Upper lobe of left lung (tissue), 6 donors: Measurements from ENCODE around the gene OR2W1. TPM values are rescaled to one million over a fixed set of nuclear protein-coding genes. Genes with fewer than 3 reads are reported as not detected.

Source experiments
- ATAC-seq, 2 donors: fragments of 200-7000 bp; cut with Tn5 transposase; one replicate each; pipeline ENCODE4 v1.9.1; 2022; ENCODE audit warnings: mild to moderate bottlenecking in 2 of 2, moderate library complexity in 2 of 2; ENCODE audit not compliant: low FRiP score in 2 of 2
- DNase-seq, 2 donors: peaks; one replicate each; pipeline ENCODE4 v3.0.0-alpha.2; 2019 to 2020
- H3K27ac ChIP-seq, 4 donors: fragments of 200-600 bp; sonication (generic); one replicate each; pipeline ENCODE4 v1.5.1; 2016 to 2019
- H3K27me3 ChIP-seq, 4 donors: fragments of 200-600 bp; sonication (generic); one replicate each; pipeline ENCODE4 v1.5.1; 2017 to 2019
- H3K36me3 ChIP-seq, 4 donors: fragments of 200-600 bp; sonication (generic); one replicate each; pipeline ENCODE4 v1.5.1; 2016 to 2019
- H3K4me1 ChIP-seq, 4 donors: fragments of 200-600 bp; sonication (generic); one replicate each; pipeline ENCODE4 v1.5.1; 2018 to 2019
- H3K4me3 ChIP-seq, 4 donors: fragments of 200-600 bp; sonication (generic); one replicate each; pipeline ENCODE4 v1.5.1; 2017 to 2019; ENCODE audit warnings: mild to moderate bottlenecking in 2 of 4, moderate library complexity in 1 of 4
- H3K9me3 ChIP-seq, 4 donors: fragments of 200-600 bp; sonication (generic); one replicate each; pipeline ENCODE4 v1.5.1; 2018 to 2019
- EP300 ChIP-seq, 4 donors: sonication (generic); formaldehyde crosslinking; IDR thresholded peaks; one replicate each; pipeline ENCODE4 v1.5.1; 2017; ENCODE audit warnings: antibody characterized with exemption in 4 of 4, control low read depth in 2 of 4
- POLR2A ChIP-seq, 4 donors: fragments of 450-650 bp; IDR thresholded peaks; one replicate each; pipeline ENCODE4 v1.5.1; 2016 to 2017; ENCODE audit warnings: antibody characterized with exemption in 4 of 4, mild to moderate bottlenecking in 2 of 4
- POLR2AphosphoS5 ChIP-seq, 2 donors: sonication (generic); formaldehyde crosslinking; IDR thresholded peaks; one replicate each; pipeline ENCODE4 v1.5.1; 2017; ENCODE audit warnings: antibody characterized with exemption in 2 of 2
- WGBS, 2 donors: methylation state at CpG; one replicate each; pipeline ENCODE4 v1.1.5; 2017 to 2018; 5-methylcytosine and 5-hydroxymethylcytosine counted together
- total RNA-seq, 6 donors: library from RNA; depleted of rRNA in 4 of 6; stranded (reverse); fragments of >200 nt in 4 of 6; gene quantifications; one replicate each; pipeline versions ENCODE4 v1.1.0 to v1.2.1, GENCODE V29; 2016 to 2021
- TF ChIP-seq, protein P1 (sequence below), 6 experiments: fragments of 450-650 bp in 4 of 6; fragments of 200-600 bp in 2 of 6; sonication (generic) in 2 of 6; IDR thresholded peaks; one replicate each; pipeline ENCODE4 v1.5.1; 2016 to 2019; ENCODE audit warnings: antibody characterized with exemption in 6 of 6
- donor health status: DM: no; HTN: no; CAD: no; lungs with moderate emphysema.
- donor health status: DM: no; HTN: yes; CAD: no; lungs with severe emphysema.

The OR2W1 gene
- total RNA-seq, 6 donors from 2014 or later, result not detected

DNA sequence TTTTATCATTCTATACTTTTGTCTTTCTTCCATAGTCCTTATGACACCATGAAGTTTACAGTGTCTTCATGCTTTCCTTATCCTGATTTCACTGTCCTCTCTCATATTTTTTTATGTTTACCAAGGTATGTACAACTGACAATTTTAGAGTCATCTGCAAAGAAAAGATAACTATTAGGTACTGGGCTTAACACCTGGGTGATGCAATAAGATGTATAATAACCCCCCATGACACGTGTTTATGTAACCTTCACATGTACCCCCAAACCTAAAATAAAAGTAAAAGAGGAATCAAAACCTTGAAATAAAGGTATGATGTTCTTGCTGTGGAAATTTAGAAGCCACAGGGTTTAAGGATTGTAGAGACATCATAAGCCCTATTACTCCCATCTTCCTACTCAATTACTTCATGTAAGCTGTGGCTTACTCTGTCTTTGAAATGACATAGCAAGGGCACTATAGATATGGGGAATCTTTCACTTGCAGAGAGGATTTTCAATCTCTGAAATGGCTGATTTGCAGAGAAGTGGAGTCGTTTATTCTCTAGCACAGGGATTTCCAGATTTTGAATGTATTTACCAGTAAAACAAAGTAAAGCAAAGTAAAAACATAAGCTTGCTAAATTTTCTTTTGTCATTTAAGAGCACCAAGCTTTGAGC lies 18.9 kb downstream of the OR2W1 start:
- ATAC-seq (no peak), DNase-seq (no peak)
- Histone ChIP-seq H3K27ac (no peak overlapping the region), H3K9me3 (no peaks in the 10 kb centered on the region), H3K27me3 (no peaks in the 10 kb centered on the region), H3K36me3 (no peaks in the 10 kb centered on the region), H3K4me3 (no peak overlapping the region), H3K4me1 (no peaks in the 10 kb centered on the region)
- TF ChIP-seq, protein P1, sequence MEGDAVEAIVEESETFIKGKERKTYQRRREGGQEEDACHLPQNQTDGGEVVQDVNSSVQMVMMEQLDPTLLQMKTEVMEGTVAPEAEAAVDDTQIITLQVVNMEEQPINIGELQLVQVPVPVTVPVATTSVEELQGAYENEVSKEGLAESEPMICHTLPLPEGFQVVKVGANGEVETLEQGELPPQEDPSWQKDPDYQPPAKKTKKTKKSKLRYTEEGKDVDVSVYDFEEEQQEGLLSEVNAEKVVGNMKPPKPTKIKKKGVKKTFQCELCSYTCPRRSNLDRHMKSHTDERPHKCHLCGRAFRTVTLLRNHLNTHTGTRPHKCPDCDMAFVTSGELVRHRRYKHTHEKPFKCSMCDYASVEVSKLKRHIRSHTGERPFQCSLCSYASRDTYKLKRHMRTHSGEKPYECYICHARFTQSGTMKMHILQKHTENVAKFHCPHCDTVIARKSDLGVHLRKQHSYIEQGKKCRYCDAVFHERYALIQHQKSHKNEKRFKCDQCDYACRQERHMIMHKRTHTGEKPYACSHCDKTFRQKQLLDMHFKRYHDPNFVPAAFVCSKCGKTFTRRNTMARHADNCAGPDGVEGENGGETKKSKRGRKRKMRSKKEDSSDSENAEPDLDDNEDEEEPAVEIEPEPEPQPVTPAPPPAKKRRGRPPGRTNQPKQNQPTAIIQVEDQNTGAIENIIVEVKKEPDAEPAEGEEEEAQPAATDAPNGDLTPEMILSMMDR (IDR thresholded peaks at IDR 0.05), result no peak
- TF ChIP-seq POLR2A (IDR thresholded peaks at IDR 0.05) (no peak), EP300 (IDR thresholded peaks at IDR 0.05) (no peak), POLR2AphosphoS5 (IDR thresholded peaks at IDR 0.05) (no peak)
- 42 to 43% methylated on average over 2 of the region's 2 CpGs for WGBS, 2 donors

DNA sequence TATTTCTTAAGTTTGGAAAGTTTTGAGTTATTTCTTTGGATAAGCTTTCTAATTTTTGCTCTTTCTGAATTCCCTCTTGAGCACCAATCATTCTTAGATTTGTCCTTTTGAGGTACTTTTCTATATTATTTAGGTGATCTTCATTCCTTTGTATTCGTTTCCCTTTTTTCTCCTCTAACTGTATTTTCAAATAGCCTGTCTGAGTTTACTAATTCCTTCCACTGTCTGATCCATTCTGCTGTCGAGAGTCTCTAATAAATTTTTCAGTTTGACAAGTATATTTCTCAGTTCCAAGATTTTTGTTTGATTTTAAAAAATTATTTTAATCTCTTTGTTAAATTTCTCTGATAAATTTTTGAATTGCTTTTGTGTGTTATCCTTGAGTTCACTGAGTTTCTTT lies 23.5 kb downstream of the OR2W1 start:
- peaks cover 0 to 6% (median 6%) of the 10 kb centered on the region in 4 donors for H3K4me1 ChIP-seq
- TF ChIP-seq POLR2AphosphoS5 (IDR thresholded peaks at IDR 0.05) (no peak), POLR2A (IDR thresholded peaks at IDR 0.05) (no peak), EP300 (IDR thresholded peaks at IDR 0.05) (no peak)
- TF ChIP-seq, protein P1 (IDR thresholded peaks at IDR 0.05), result no peak
- H3K4me3 ChIP-seq, result no peak overlapping the region
- WGBS, 2 donors, result 75 to 84% methylated on average over 2 of the region's 2 CpGs
- H3K36me3 ChIP-seq, result no peaks in the 10 kb centered on the region
- DNase-seq (no peak), ATAC-seq (no peak)
- H3K9me3 ChIP-seq, result no peaks in the 10 kb centered on the region
- H3K27me3 ChIP-seq, result no peaks in the 10 kb centered on the region
- no peak overlapping the region for H3K27ac ChIP-seq

DNA sequence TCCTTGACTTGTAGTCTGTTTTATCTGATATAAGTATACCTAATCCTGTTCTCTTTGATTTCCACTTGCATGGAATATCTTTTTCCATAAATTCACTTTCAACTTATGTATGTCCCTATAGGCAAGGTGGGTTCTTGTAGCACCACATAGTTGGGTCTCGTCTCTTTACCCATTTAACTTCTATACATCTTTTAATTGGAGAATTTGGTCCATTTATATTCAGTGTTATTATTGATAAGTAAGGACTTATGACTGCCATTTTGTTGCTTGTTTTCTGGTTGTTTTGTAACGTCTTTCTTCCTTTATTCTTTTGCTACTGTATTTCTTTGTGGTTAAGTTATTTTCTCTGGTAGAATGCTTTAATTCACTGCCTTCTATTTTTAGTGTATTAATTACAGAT lies 25.3 kb downstream of the OR2W1 start:
- H3K36me3 ChIP-seq, result no peaks in the 10 kb centered on the region
- H3K4me1 ChIP-seq, result peaks cover 3 to 18% (median 10%) of the 10 kb centered on the region in 4 donors
- H3K27ac ChIP-seq, result no peak overlapping the region
- H3K9me3 ChIP-seq, result no peaks in the 10 kb centered on the region
- TF ChIP-seq POLR2A (IDR thresholded peaks at IDR 0.05) (no peak), POLR2AphosphoS5 (IDR thresholded peaks at IDR 0.05) (no peak), EP300 (IDR thresholded peaks at IDR 0.05) (no peak)
- TF ChIP-seq, protein P1 (IDR thresholded peaks at IDR 0.05), result no peak
- 68 to 71% methylated on average over 2 of the region's 2 CpGs for WGBS, 2 donors
- DNase-seq (no peak), ATAC-seq (no peak)
- H3K4me3 ChIP-seq, result no peak overlapping the region
- H3K27me3 ChIP-seq, result peaks cover 0 to 7% (median 4%) of the 10 kb centered on the region in 4 donors

- no peak for TF ChIP-seq POLR2A (IDR thresholded peaks at IDR 0.05)
- TF ChIP-seq, protein P1 (IDR thresholded peaks at IDR 0.05), result no peak
- TF ChIP-seq POLR2AphosphoS5 (IDR thresholded peaks at IDR 0.05), result no peak
- TF ChIP-seq EP300 (IDR thresholded peaks at IDR 0.05), result no peak
- WGBS, 2 donors, result 28 to 44% methylated on average over 3 of the region's 3 CpGs
- Histone ChIP-seq H3K36me3 (no peaks in the 10 kb centered on the region), H3K4me3 (peak overlapping the region in 1 of 4 donors; percentile 54), H3K4me1 (peaks cover 3 to 21% (median 10%) of the 10 kb centered on the region in 4 donors), H3K27me3 (peaks cover 0 to 10% (median 5%) of the 10 kb centered on the region in 4 donors), H3K9me3 (no peaks in the 10 kb centered on the region), H3K27ac (no peak overlapping the region)
- DNase-seq (no peak), ATAC-seq (no peak)
These were observed 27.6 kb downstream of the OR2W1 start for GRCh38 chr6:29017428-29017802.
